Neural cell (in vitro differentiated cells): ENCODE data around the gene SRSF7. TPM values are rescaled to one million over a fixed set of nuclear protein-coding genes. Genes with fewer than 3 reads are reported as not detected.

Source experiments
- H2AFZ ChIP-seq: fragments of 200-600, 300-800 bp; sonication (generic), shearing (Covaris generic); 2 replicates; pipeline ENCODE4 v1.6.0; 2014; ENCODE audit warnings: low read depth, mild to moderate bottlenecking, antibody characterized with exemption, low read length, moderate library complexity
- H3F3A ChIP-seq: fragments of 200-600 bp; shearing (Covaris generic); 2 replicates; pipeline ENCODE4 v1.6.1; 2016; ENCODE audit warnings: mild to moderate bottlenecking, moderate library complexity, mixed read lengths, antibody characterized with exemption, low read length; ENCODE audit not compliant: insufficient read depth, poor library complexity, severe bottlenecking
- H3K27ac ChIP-seq: fragments of 200-600, 300-800 bp; sonication (generic), shearing (Covaris generic); 2 replicates; pipeline ENCODE4 v1.5.1; 2014; ENCODE audit warnings: mild to moderate bottlenecking, low read length, moderate library complexity
- H3K27me3 ChIP-seq: fragments of 300-800, 200-600 bp; sonication (generic), shearing (Covaris generic); 2 replicates; pipeline ENCODE4 v1.6.0; 2014; ENCODE audit warnings: mild to moderate bottlenecking, low read depth, low read length, moderate library complexity; ENCODE audit not compliant: insufficient read depth
- H3K36me3 ChIP-seq: fragments of 300-800, 200-600 bp; sonication (generic), shearing (Covaris generic); 2 replicates; pipeline ENCODE4 v1.5.1; 2014; ENCODE audit warnings: mild to moderate bottlenecking, antibody characterized with exemption, low read length, moderate library complexity; ENCODE audit not compliant: insufficient read depth
- H3K4me2 ChIP-seq: fragments of 300-800, 200-600 bp; sonication (generic), shearing (Covaris generic); 2 replicates; pipeline ENCODE4 v1.6.0; 2014; ENCODE audit warnings: mild to moderate bottlenecking, low read length
- H3K4me3 ChIP-seq: fragments of 300-800, 200-600 bp; sonication (generic), shearing (Covaris generic); 2 replicates; pipeline ENCODE4 v1.5.1; 2014; ENCODE audit warnings: mild to moderate bottlenecking, low read length, moderate library complexity
- H3K79me2 ChIP-seq: fragments of 200-600 bp; shearing (Covaris generic); replicated peaks from 2 replicates; pipeline ENCODE4 v1.6.0; 2014; ENCODE audit warnings: mild to moderate bottlenecking, low read length, moderate library complexity; ENCODE audit not compliant: insufficient read depth
- H3K9ac ChIP-seq: fragments of 300-800, 200-600 bp; sonication (generic), shearing (Covaris generic); 2 replicates; pipeline ENCODE4 v1.6.1; 2016; ENCODE audit warnings: mild to moderate bottlenecking, low read length, mixed read lengths
- H3K9me2 ChIP-seq: fragments of 200-600 bp; shearing (Covaris generic); 2 replicates; pipeline ENCODE4 v1.6.1; 2016; ENCODE audit warnings: mild to moderate bottlenecking, low read length, mixed read lengths; ENCODE audit not compliant: insufficient read depth
- H3K9me3 ChIP-seq: fragments of 200-600, 300-800 bp; sonication (generic), shearing (Covaris generic); 2 replicates; pipeline ENCODE4 v1.6.1; 2016; ENCODE audit warnings: mild to moderate bottlenecking, mixed run types, low read length, moderate library complexity, mixed read lengths
- H4K20me1 ChIP-seq: fragments of 200-600 bp; shearing (Covaris generic); 2 replicates; pipeline ENCODE4 v1.6.1; 2016; ENCODE audit warnings: mild to moderate bottlenecking, mixed run types; ENCODE audit not compliant: insufficient read depth
- EP300 ChIP-seq: fragments of 450-650 bp; conservative IDR thresholded peaks from 2 replicates; pipeline ENCODE4 v1.6.1; 2014; ENCODE audit warnings: antibody characterized with exemption, mild to moderate bottlenecking, moderate library complexity; ENCODE audit not compliant: poor library complexity, severe bottlenecking
- EZH2 ChIP-seq: fragments of 200-600, 300-800 bp; shearing (Covaris generic), sonication (generic); IDR thresholded peaks from 2 replicates; pipeline ENCODE4 v1.6.1; 2014; ENCODE audit warnings: antibody characterized with exemption, low read length, borderline replicate concordance, mild to moderate bottlenecking; ENCODE audit not compliant: insufficient read depth, poor library complexity, severe bottlenecking
- MXI1 ChIP-seq: fragments of 450-650 bp; conservative IDR thresholded peaks from 2 replicates; pipeline ENCODE4 v1.6.1; 2014; ENCODE audit warnings: antibody characterized with exemption, mild to moderate bottlenecking; ENCODE audit not compliant: poor library complexity, severe bottlenecking
- POLR2AphosphoS5 ChIP-seq: IDR thresholded peaks from 2 replicates; pipeline ENCODE4 v1.6.1; 2012
- RAD21 ChIP-seq: fragments of 450-650 bp; conservative IDR thresholded peaks from 2 replicates; pipeline ENCODE4 v1.6.1; 2014; ENCODE audit warnings: antibody characterized with exemption, mild to moderate bottlenecking, moderate library complexity
- SMC3 ChIP-seq: fragments of 450-650 bp; conservative IDR thresholded peaks from 2 replicates; pipeline ENCODE4 v1.6.1; 2014; ENCODE audit warnings: antibody characterized with exemption, mild to moderate bottlenecking, moderate library complexity; ENCODE audit not compliant: poor library complexity
- TAF1 ChIP-seq: IDR thresholded peaks from 2 replicates; pipeline ENCODE4 v1.6.1; 2012; ENCODE audit warnings: low read depth
- polyA plus RNA-seq: library from polyadenylated mRNA; depleted of rRNA; stranded (reverse); fragments of >200 nt; gene quantifications from 2 replicates; pipeline ENCODE4 v1.2.3, GENCODE V29; 2014
- TF ChIP-seq, protein P1 (sequence below): fragments of 450-650 bp; IDR thresholded peaks from 2 replicates; pipeline ENCODE4 v1.5.1; 2014; ENCODE audit warnings: antibody characterized with exemption, mild to moderate bottlenecking, moderate library complexity; ENCODE audit not compliant: poor library complexity, severe bottlenecking
- TF ChIP-seq, protein P2 (sequence below): IDR thresholded peaks from 2 replicates; pipeline ENCODE4 v1.6.1; 2012; ENCODE audit warnings: borderline replicate concordance

SRSF7 gene
- polyA plus RNA-seq, 1 donor from 2014 or later, result 286 TPM

GRCh38 chr2:38744399-38744780 lies 6.8 kb downstream of the SRSF7 start:
- peaks cover 35% of the 10 kb centered on the region for H3K36me3 ChIP-seq
- no peaks in the 10 kb centered on the region for H3K9me2 ChIP-seq
- H3K79me2 ChIP-seq, result peaks cover 62% of the 10 kb centered on the region
- no peak overlapping the region for H3K9ac ChIP-seq
- H3K27me3 ChIP-seq, result no peaks in the 10 kb centered on the region
- no peaks in the 10 kb centered on the region for H3F3A ChIP-seq
- no peak overlapping the region for H3K4me3 ChIP-seq
- peaks cover 16% of the 10 kb centered on the region for H4K20me1 ChIP-seq
- no peak overlapping the region for H3K4me2 ChIP-seq
- H3K9me3 ChIP-seq, result no peaks in the 10 kb centered on the region
- H3K27ac ChIP-seq, result no peak overlapping the region
- no peak overlapping the region for H2AFZ ChIP-seq
- TF ChIP-seq SMC3 (no peak), EZH2 (no peak), POLR2AphosphoS5 (no peak), TAF1 (no peak), EP300 (no peak), MXI1 (no peak), RAD21 (no peak)
- TF ChIP-seq, protein P1, sequence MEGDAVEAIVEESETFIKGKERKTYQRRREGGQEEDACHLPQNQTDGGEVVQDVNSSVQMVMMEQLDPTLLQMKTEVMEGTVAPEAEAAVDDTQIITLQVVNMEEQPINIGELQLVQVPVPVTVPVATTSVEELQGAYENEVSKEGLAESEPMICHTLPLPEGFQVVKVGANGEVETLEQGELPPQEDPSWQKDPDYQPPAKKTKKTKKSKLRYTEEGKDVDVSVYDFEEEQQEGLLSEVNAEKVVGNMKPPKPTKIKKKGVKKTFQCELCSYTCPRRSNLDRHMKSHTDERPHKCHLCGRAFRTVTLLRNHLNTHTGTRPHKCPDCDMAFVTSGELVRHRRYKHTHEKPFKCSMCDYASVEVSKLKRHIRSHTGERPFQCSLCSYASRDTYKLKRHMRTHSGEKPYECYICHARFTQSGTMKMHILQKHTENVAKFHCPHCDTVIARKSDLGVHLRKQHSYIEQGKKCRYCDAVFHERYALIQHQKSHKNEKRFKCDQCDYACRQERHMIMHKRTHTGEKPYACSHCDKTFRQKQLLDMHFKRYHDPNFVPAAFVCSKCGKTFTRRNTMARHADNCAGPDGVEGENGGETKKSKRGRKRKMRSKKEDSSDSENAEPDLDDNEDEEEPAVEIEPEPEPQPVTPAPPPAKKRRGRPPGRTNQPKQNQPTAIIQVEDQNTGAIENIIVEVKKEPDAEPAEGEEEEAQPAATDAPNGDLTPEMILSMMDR, result no peak
- TF ChIP-seq, protein P2, sequence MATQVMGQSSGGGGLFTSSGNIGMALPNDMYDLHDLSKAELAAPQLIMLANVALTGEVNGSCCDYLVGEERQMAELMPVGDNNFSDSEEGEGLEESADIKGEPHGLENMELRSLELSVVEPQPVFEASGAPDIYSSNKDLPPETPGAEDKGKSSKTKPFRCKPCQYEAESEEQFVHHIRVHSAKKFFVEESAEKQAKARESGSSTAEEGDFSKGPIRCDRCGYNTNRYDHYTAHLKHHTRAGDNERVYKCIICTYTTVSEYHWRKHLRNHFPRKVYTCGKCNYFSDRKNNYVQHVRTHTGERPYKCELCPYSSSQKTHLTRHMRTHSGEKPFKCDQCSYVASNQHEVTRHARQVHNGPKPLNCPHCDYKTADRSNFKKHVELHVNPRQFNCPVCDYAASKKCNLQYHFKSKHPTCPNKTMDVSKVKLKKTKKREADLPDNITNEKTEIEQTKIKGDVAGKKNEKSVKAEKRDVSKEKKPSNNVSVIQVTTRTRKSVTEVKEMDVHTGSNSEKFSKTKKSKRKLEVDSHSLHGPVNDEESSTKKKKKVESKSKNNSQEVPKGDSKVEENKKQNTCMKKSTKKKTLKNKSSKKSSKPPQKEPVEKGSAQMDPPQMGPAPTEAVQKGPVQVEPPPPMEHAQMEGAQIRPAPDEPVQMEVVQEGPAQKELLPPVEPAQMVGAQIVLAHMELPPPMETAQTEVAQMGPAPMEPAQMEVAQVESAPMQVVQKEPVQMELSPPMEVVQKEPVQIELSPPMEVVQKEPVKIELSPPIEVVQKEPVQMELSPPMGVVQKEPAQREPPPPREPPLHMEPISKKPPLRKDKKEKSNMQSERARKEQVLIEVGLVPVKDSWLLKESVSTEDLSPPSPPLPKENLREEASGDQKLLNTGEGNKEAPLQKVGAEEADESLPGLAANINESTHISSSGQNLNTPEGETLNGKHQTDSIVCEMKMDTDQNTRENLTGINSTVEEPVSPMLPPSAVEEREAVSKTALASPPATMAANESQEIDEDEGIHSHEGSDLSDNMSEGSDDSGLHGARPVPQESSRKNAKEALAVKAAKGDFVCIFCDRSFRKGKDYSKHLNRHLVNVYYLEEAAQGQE, result no peak

DNA sequence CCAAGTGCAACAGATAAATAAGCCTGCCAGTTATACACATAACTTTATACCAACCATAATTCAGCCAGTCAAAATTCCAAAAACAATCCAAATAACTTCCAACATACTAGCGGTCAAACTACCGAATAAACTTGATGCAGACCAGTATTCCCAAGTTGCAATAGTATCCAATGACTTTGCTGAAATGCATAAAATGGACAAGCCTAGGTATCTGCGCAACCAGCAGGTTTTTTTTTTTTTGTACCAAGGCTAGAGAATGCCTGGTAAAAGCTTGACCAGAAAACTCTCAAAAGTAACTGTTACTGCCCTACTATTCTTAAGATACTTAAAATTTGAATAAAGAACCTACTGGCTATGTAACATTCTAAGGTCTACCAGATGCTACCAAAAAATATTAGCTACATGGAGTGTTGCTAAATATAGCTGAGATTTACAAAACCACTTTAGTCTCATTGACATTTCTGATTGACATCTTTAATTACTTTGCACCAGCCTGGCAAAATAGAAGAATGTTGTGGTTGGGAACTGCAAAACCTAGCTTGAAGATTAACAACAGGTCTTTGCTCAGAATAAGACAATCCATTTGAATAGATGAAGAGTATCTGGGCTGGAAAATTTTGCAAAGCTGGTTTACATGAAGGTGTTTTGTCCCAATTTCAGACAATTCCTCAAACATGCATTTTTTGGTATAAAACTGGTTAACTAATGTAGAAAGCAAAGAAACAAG lies 7.3 kb downstream of the SRSF7 start:
- no peaks in the 10 kb centered on the region for H3K9me3 ChIP-seq
- no peak overlapping the region for H3K4me3 ChIP-seq
- H3K9me2 ChIP-seq, result no peaks in the 10 kb centered on the region
- H3K36me3 ChIP-seq, result peaks cover 34% of the 10 kb centered on the region
- H3K27ac ChIP-seq, result no peak overlapping the region
- TF ChIP-seq SMC3, result no peak
- TF ChIP-seq MXI1, result no peak
- TF ChIP-seq TAF1, result no peak
- TF ChIP-seq RAD21, result no peak
- TF ChIP-seq POLR2AphosphoS5, result no peak
- no peak for TF ChIP-seq EP300
- TF ChIP-seq EZH2, result no peak
- TF ChIP-seq, protein P2, result no peak
- TF ChIP-seq, protein P1, result no peak
- H3K79me2 ChIP-seq, result peaks cover 58% of the 10 kb centered on the region
- peaks cover 16% of the 10 kb centered on the region for H4K20me1 ChIP-seq
- H3K27me3 ChIP-seq, result no peaks in the 10 kb centered on the region
- no peak overlapping the region for H2AFZ ChIP-seq
- H3K4me2 ChIP-seq, result no peak overlapping the region
- H3K9ac ChIP-seq, result no peak overlapping the region
- no peaks in the 10 kb centered on the region for H3F3A ChIP-seq
